ENCODE results near the gene VPS13D.

VPS13D gene

GRCh38 chr1:12405325-12406210 lies 175.7 kb downstream of the VPS13D start:
- Mint-ChIP-seq H3K4me1 (peaks cover 23 to 50% of the 10 kb centered on the region in 2 donors), H3K4me3 (no peak overlapping the region), H3K27ac (no peak overlapping the region), H3K36me3 (peaks cover 37 to 53% of the 10 kb centered on the region in 2 donors), H3K27me3 (no peaks in the 10 kb centered on the region), H3K9me3 (peaks cover 5 to 7% of the 10 kb centered on the region in 2 donors)
- ATAC-seq (replicated peaks): no peak
- DNase-seq: no peak

DNA sequence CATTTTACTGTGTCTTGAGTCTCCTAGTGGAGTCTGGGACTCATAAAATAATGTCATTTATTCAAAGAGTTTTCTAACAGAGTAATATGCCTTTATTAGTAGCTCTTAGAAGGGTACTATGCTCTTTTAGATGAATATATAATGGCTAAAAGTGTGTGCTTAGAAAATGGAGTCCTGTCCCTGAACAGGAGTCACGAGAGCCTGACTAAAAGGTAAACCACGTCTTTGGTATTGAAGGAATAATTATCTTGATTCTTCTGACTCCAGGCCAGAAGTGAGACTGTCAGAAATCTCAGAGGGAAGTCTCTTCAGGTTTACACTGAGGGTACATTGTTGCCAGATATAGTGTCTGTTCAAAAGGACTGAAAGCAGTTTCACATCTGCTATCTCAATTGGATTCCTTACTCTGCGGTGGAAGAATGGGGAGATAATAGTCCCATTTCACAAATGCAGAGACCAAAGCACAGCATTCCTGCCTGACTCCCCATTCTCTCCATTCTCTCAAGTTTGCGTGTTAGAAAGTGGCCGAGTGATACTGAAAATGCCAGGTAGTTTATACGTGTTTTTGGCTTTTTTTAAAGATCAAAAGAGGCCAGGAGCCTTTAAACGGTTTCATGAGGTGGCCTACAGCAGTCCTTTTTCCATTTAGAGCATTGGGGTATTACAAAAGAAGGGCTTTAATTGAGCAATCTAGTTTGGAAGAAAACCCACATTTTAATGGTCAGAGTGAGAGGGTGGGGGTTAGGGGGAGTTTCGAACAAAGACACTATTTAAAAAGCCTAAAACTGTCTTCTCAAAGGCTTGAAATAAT lies 176.6 kb downstream of the VPS13D start:
- H3K4me3 Mint-ChIP-seq: no peak overlapping the region
- H3K9me3 Mint-ChIP-seq: peaks cover 5 to 9% of the 10 kb centered on the region in 2 donors
- peaks cover 23 to 50% of the 10 kb centered on the region in 2 donors for H3K4me1 Mint-ChIP-seq
- H3K36me3 Mint-ChIP-seq: peaks cover 39 to 56% of the 10 kb centered on the region in 2 donors
- H3K27ac Mint-ChIP-seq: no peak overlapping the region
- ATAC-seq (replicated peaks) (peak; percentile 57 to 59), DNase-seq (no peak)
- no peaks in the 10 kb centered on the region for H3K27me3 Mint-ChIP-seq

- DNase-seq (peak; percentile 24), ATAC-seq (replicated peaks) (peak; percentile 85 to 89)
- H3K27ac Mint-ChIP-seq: peak overlapping the region; percentile 81
- H3K36me3 Mint-ChIP-seq: peaks cover 47 to 64% of the 10 kb centered on the region in 2 donors
- H3K4me1 Mint-ChIP-seq: peaks cover 23 to 50% of the 10 kb centered on the region in 2 donors
- no peak overlapping the region for H3K4me3 Mint-ChIP-seq
- H3K9me3 Mint-ChIP-seq: peaks cover 5 to 11% of the 10 kb centered on the region in 2 donors
- H3K27me3 Mint-ChIP-seq: no peaks in the 10 kb centered on the region
Measured at GRCh38 chr1:12407050-12407961, 177.5 kb downstream of the VPS13D start.

DNA sequence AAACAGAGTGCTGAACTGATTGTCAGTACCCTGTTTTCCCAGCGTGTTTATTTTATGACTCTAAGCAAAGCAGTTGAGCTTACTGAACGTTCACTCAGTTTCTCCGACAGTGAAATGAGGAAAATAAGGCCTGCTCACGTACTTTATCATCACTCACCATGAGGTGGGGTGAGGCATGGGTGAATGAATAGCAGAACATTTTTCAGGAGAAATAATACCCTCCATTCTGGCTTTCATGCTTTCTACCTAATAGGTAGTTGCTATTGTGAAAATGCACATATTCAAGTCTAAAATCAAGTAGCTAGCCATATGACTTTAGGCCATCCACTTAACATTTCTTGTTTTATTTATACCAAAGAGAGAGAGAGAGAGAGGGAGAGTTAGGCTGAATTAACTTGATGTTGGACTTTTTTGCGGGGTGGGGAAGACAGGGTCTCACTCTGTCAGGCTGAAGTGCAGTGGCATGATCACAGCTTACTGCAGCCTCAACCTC lies 178.2 kb downstream of the VPS13D start:
- ATAC-seq (replicated peaks) (no peak), DNase-seq (no peak)
- H3K4me3 Mint-ChIP-seq: no peak overlapping the region
- peaks cover 5 to 11% of the 10 kb centered on the region in 2 donors for H3K9me3 Mint-ChIP-seq
- H3K4me1 Mint-ChIP-seq: peaks cover 23 to 53% of the 10 kb centered on the region in 2 donors
- no peaks in the 10 kb centered on the region for H3K27me3 Mint-ChIP-seq
- peak overlapping the region; percentile 81 for H3K27ac Mint-ChIP-seq
- peaks cover 49 to 65% of the 10 kb centered on the region in 2 donors for H3K36me3 Mint-ChIP-seq

- Mint-ChIP-seq H3K27me3 (no peaks in the 10 kb centered on the region), H3K36me3 (peaks cover 44 to 62% of the 10 kb centered on the region in 2 donors), H3K27ac (peak overlapping the region; percentile 81), H3K4me3 (peak overlapping the region in 1 of 2 donors; percentile 52), H3K4me1 (peaks cover 23 to 59% of the 10 kb centered on the region in 2 donors), H3K9me3 (peaks cover 5 to 11% of the 10 kb centered on the region in 2 donors)
- DNase-seq (no peak), ATAC-seq (replicated peaks) (peak; percentile 44 to 67)
Measured at GRCh38 chr1:12408662-12409061, 178.8 kb downstream of the VPS13D start.

- no peak for DNase-seq
- Mint-ChIP-seq H3K9me3 (peaks cover 5 to 11% of the 10 kb centered on the region in 2 donors), H3K27ac (peak overlapping the region; percentile 77), H3K4me3 (peak overlapping the region in 1 of 2 donors; percentile 25), H3K27me3 (no peaks in the 10 kb centered on the region), H3K4me1 (peaks cover 27 to 70% of the 10 kb centered on the region in 2 donors), H3K36me3 (peaks cover 38 to 55% of the 10 kb centered on the region in 2 donors)
- no peak for ATAC-seq (replicated peaks)
Measured at GRCh38 chr1:12409681-12410080, 179.9 kb downstream of the VPS13D start.

GRCh38 chr1:12410351-12410750 lies 180.5 kb downstream of the VPS13D start:
- H3K4me3 Mint-ChIP-seq: no peak overlapping the region
- peaks cover 30 to 74% of the 10 kb centered on the region in 2 donors for H3K4me1 Mint-ChIP-seq
- no peak overlapping the region for H3K27ac Mint-ChIP-seq
- H3K36me3 Mint-ChIP-seq: peaks cover 32 to 51% of the 10 kb centered on the region in 2 donors
- ATAC-seq (replicated peaks): no peak
- peaks cover 5 to 11% of the 10 kb centered on the region in 2 donors for H3K9me3 Mint-ChIP-seq
- no peaks in the 10 kb centered on the region for H3K27me3 Mint-ChIP-seq
- no peak for DNase-seq

DNA sequence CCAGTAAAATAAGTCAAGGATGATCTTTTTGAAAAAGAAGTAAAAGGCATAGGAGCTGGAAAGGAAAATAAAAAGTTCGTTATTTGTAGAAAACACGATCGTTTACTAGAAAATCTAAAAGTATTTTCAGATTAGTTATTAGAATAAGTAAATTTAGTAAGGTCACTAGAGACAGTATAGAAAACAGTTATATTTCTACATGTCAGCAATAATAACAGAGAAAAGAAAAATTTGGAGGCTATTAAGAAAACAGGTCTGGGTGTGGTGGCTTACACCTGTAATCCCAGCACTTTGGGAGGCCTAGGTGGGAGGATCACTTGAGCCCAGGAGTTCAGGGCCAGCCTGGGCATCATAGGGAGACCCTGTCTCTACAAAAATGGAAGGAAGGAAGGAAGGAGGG lies 181.3 kb downstream of the VPS13D start:
- Mint-ChIP-seq H3K4me3 (no peak overlapping the region), H3K9me3 (peaks cover 5 to 11% of the 10 kb centered on the region in 2 donors), H3K27me3 (no peaks in the 10 kb centered on the region), H3K36me3 (peaks cover 33 to 55% of the 10 kb centered on the region in 2 donors), H3K27ac (peak overlapping the region; percentile 72), H3K4me1 (peaks cover 33 to 74% of the 10 kb centered on the region in 2 donors)
- ATAC-seq (replicated peaks) (no peak), DNase-seq (no peak)

GRCh38 chr1:12411747-12412146 lies 181.9 kb downstream of the VPS13D start:
- Mint-ChIP-seq H3K27ac (peak overlapping the region; percentile 17), H3K4me3 (no peak overlapping the region), H3K4me1 (peaks cover 34 to 74% of the 10 kb centered on the region in 2 donors), H3K9me3 (peaks cover 5 to 11% of the 10 kb centered on the region in 2 donors), H3K27me3 (no peaks in the 10 kb centered on the region), H3K36me3 (peaks cover 39 to 58% of the 10 kb centered on the region in 2 donors)
- DNase-seq (no peak), ATAC-seq (replicated peaks) (no peak)

GRCh38 chr1:12412439-12412838 lies 182.6 kb downstream of the VPS13D start:
- Mint-ChIP-seq H3K36me3 (peaks cover 43 to 65% of the 10 kb centered on the region in 2 donors), H3K4me3 (no peak overlapping the region), H3K27ac (peak overlapping the region; percentile 97), H3K27me3 (no peaks in the 10 kb centered on the region), H3K9me3 (peaks cover 5 to 15% of the 10 kb centered on the region in 2 donors), H3K4me1 (peaks cover 38 to 74% of the 10 kb centered on the region in 2 donors)
- DNase-seq: no peak
- no peak for ATAC-seq (replicated peaks)

DNA sequence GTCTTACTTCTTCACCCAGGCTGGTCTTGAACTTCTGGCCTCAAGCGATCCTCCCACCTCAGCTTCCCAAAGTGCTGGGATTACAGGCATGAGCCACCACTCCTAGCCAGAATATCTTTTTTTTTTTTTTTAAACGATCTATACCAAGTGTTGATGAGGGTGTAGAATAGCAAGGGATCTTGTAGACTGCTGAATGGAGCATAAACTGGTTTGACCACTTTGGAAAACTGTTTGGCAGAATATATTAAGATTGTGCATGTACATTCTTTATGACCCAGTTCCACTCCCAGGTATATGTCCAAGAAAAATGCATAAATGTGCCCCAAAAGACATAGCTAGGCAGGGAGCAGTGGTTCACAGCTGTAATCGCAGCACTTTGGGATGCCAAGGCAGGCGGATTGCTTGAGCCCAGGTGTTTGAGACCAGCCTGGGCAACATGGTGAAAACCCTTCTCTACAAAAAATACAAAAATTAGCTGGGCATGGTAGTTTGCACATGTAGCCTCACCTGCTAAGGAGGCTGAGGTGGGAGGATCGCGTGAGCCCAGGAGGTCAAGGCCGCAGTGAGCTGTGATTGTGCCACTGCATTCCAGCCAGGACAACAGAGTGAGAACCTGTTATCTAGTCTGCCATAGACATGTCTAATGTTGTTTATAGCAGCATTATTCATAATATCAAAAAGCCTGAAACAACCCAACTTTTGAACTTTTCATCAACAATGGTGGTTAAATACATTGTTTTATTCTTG lies 184.0 kb downstream of the VPS13D start:
- peak overlapping the region; percentile 97 for H3K27ac Mint-ChIP-seq
- H3K4me3 Mint-ChIP-seq: peak overlapping the region; percentile 13 to 44
- H3K36me3 Mint-ChIP-seq: peaks cover 51 to 72% of the 10 kb centered on the region in 2 donors
- no peak for DNase-seq
- H3K4me1 Mint-ChIP-seq: peaks cover 33 to 74% of the 10 kb centered on the region in 2 donors
- ATAC-seq (replicated peaks): no peak
- H3K9me3 Mint-ChIP-seq: peaks cover 5 to 15% of the 10 kb centered on the region in 2 donors
- no peaks in the 10 kb centered on the region for H3K27me3 Mint-ChIP-seq

DNA sequence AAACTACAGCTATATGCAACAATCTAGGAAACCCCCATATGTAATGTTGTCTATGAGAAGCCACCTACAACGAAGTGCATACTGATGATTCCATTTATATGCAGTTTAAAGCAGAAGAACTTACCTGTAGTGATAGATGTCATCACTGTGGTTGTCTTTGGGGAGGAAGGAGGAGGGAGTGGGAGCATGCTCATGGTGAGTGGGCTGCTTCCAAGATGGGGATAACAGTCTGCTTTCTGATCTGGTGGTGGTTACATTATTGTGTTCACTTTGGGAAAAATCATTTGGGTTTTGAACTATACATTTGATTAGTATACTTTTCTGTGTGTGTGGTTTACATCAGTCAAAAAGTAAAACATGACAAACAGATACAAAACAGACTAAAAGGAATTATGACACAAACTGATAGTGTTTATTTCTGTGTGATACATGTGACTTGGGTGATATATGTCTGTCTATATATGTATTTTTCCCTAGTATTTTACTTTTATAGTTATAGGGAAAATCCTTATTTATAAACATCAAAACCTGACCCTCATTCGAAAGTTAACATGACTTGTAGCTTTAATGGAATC lies 184.7 kb downstream of the VPS13D start:
- peaks cover 4 to 15% of the 10 kb centered on the region in 2 donors for H3K9me3 Mint-ChIP-seq
- no peak for DNase-seq
- peak; percentile 34 to 35 for ATAC-seq (replicated peaks)
- H3K36me3 Mint-ChIP-seq: peaks cover 55 to 75% of the 10 kb centered on the region in 2 donors
- H3K4me3 Mint-ChIP-seq: peak overlapping the region; percentile 54 to 58
- peak overlapping the region; percentile 97 for H3K27ac Mint-ChIP-seq
- peaks cover 36 to 76% of the 10 kb centered on the region in 2 donors for H3K4me1 Mint-ChIP-seq
- H3K27me3 Mint-ChIP-seq: no peaks in the 10 kb centered on the region

Data from stimulated activated naive B cell treated with anti-CD40 and anti-IgM and Interleukin-4, amounts not matched to agents 10 μg/mL and 1 μg/mL and 100 μg/mL, for 72 hours (primary cell).